Activated CD8-positive, alpha-beta memory T cell treated with anti-CD3 and anti-CD28 coated beads, Interleukin-2, amount 50 U/mL, for 48 hours (primary cell): Measurements from ENCODE around the gene WDR72.
"Not testable (repeated sequence)": the region's sequence is repeated elsewhere in the genome, so short reads cannot be mapped to it uniquely, and the experiment has no call there.

Experiments used
- DNase-seq: peaks from one replicate; pipeline ENCODE4 v3.0.0-alpha.2; 2020

Gene WDR72

DNA sequence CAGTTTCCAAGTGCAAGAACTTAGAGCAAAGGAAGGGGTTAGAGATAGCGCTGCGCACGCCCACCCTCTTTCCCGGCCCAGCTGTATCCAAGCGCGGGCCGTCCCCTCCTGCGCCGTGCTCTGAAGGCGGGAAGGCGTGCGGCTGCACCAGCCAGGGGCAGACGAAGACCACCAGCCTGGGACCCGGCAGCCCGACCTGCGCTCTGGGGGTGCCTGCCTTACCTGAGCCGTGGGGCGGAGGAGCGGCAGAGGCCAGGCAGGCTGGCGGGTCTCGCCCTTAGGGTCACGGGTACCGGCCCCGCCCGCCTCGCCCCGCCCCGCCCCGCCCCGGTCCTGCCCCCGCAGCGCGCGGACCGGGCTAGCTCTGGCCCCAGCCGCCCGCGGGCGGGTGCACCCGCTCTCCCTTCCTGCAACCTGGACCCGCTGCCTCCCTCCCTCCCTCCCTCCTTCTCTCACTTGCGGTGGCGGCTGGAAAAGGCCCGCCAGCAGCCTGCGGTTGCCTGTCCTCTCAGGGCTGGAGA lies at the start of gene WDR72:
Gene WDR72, minus strand, starts transcription at position 253 of the 521 bp plus-strand sequence. CDS start 26,514 bp downstream, outside the sequence.
- DNase-seq, result no peak

DNA sequence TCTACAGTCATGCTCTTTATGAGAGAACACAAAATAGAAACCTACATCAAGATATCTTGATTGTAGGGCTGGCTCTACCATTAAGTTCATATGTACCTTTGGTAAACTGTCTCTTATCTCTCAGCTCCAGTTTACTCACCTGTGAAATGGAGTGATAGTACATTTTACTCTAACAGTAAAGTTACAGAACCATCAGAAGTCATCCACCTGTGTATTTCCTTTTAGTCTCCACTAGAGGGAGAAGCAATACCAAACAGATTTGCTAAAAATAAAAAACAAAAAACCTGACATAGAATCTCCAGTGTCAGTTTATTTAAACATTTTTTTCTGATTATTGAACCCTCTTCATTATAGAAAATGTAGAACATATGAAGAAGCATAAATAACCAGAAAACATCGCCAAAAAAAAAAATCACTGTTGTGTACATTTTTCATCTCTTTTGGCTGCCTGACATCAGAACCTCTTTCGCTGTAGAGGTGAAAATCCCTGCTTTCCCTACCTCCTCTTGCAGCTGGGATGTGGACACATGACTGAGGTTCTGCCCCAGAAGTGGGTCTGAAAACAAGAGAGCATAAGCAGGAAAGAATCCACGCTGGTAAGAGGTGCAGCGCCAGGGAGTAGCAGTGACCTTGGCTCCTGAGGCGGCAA lies 48.7 kb upstream of the WDR72 start:
- DNase-seq, result no peak

DNA sequence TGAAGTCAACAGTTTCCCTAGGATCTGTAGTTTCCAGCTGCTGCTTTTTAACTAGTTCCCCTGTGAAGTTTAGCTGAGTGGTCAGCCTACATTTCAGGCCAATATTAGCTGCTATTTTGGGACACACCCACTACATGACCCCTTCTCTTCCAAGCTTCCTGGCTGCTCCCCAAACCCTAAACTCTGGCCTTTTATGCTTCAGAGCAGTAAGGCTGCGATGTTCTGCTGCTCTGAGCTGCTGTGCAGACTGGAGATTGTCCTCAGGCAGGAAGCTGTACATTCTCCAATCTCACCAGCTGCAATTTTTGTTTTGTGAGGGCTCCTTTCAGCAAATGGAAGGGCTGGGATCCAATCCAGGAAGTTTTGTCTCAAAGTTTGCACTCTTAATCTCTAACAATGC lies 48.0 kb upstream of the WDR72 start:
- no peak for DNase-seq

GRCh38 chr15:53802672-53803071 lies 43.2 kb upstream of the WDR72 start:
- DNase-seq, result no peak

DNA sequence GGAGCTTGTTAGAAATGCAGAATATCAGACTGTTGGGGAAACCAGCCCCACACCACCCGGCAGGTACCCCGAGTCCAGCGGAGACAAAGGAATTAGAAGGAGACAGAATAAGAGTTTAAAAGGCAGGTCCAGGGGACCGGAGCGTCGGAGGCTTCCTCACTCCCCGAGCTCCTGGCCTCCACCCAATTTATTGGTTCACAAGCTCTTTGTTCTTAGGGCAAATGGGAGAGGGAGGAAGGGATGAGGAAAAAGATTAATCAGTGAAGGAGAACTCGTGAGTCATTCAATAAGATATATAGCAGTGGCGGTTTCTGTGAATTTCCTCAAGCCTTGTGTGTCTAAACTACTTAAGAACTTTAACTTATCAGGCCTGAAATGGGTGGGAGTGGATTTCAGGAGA lies 32.1 kb upstream of the WDR72 start:
- no peak for DNase-seq

GRCh38 chr15:53789654-53790375 lies 30.4 kb upstream of the WDR72 start:
- DNase-seq, result no peak

- DNase-seq, result no peak
These were observed 26.9 kb upstream of the WDR72 start for GRCh38 chr15:53786401-53786800.

- DNase-seq, result not testable (repeated sequence)
These were observed 25.8 kb upstream of the WDR72 start for GRCh38 chr15:53785241-53785640.

- DNase-seq, result no peak
These were observed 3.5 kb upstream of the WDR72 start for GRCh38 chr15:53762916-53763315.

DNA sequence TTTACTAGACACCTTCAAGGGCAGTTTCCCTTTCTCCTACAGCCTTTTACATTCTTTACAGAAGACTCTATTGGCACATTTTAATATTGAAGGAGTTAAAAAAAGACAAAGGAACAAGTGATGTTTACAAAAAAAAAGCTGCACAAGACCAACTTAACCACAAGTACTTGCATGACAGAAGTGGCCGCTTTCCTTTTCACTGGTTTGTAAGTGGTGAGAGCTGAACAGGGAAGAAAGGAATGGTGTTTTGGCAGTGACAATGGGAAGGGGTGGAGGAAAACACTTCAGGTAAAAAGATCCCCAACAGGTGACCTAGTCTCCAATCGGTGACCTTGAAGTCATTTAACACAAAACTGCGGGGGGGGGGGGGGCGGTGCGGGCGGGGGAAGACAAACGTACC lies 1.1 kb downstream of the WDR72 start:
- DNase-seq, result no peak

- no peak for DNase-seq
These were observed 1.6 kb downstream of the WDR72 start for GRCh38 chr15:53757906-53758305.

DNA sequence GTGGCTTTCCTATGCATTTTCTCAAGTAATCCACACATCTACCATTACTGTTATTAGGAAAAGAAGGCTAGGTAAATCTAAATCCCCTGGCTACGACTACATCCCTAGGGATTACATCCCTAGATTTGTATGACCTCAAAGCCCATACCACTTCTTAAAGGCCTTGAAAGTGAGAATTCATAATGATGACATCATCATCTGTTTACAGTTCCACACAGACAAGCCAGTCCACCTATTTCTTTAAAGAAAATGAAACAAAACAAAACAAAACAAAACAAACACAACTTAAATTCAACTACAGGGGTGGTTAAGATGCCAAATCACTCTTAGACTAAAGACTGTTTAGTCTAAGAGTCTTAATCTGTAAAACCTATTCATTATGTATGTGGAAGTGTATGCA lies 5.7 kb downstream of the WDR72 start:
- no peak for DNase-seq

DNA sequence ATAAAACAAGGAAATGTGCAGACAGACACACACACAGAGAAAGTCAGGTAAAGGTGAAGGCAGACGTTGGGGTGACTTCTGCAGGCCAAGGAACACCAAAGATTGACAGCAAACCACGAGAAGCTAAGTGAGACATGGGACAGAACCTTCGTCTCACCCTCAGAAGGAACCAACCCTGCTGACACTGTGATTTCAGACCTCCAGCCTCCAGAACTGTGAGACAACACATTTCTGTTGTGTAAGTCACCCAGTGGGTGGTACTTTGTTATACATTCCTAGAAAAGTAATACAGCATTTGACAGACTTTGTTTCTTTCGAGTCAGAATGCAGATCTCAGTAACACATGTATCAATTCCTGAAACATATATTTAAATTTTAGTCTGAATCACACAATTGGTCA lies 7.1 kb downstream of the WDR72 start:
- no peak for DNase-seq

DNA sequence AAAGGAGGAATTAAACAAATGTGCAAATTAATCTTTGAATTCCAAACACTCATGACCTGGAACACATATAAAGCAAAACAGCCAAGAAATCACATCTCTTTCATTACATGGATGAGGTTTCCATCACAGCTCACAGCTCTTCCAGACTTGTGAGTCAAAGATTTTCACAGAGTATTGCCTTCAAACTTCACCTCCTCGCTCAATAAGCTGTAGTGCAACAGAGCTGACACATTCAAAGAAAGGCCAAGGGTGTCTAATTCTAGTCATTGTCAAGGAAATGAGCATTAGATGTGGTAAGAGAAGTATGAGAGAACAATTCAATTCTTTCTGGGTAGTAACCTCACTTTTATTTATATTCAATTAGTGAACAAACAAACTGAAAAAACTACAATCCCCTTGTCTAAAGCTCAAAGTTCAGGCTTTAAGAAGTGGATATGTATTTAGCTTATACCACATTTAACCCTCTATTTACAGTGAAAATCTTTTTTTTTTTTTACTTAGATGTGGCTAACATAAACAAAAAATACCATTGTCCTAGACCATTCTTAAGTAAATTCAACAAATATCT lies 11.9 kb downstream of the WDR72 start:
- no peak for DNase-seq

- no peak for DNase-seq
These were observed 13.4 kb downstream of the WDR72 start for GRCh38 chr15:53746101-53746500.

DNA sequence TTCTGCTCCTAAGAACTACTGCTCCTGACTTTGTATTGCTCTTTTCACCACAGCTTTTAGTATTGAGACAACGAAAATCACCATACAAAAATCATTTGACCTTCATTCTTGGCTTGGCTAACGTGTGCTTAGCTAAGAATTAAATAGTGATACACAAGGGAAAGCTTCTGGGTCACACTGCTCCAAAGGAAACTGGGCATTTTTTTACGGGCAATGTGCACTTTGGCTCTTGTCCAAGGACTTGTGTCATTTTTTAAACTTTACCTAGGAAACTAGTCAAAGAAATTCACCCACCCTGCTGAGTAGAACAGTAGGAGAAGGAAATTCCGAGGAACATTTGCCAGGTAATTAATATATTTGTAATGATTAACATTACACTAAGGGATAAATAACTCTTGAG lies 19.8 kb downstream of the WDR72 start:
- no peak for DNase-seq

GRCh38 chr15:53739187-53739586 lies 20.3 kb downstream of the WDR72 start:
- DNase-seq, result no peak

DNA sequence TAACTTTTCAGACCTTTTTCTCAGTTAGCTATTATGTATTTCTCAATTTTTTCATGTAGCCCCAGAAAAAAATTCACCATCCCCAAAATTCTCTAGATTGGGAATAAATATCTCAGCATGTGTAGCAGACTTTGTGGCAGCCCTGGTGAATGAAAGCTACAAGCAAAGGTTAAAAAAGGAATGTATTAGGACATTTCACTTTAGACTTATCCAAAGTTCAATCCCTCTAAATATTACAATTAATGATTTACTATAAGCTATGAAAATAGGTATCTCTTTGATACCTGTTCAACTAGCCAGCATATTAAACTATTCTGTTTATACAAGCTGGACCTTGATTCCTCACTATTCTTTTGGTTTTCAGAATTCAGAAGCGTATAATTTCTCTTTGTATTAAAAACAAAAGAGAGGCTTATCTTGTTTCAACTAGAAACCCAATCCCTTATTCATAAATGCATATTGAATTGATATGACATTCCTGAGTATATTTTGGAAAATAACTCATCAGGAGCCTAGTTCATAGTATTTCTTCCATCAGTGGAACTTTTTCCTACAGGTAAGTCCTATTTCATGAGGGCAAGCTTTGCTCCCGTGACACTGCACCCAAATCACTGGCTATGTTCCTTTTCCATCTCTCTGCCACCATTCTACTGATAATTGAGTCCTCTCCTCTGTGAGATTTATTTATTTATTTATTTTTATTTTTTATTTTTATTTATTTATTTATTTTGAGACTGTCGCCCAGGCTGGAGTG lies 38.0 kb downstream of the WDR72 start:
- no peak for DNase-seq

DNA sequence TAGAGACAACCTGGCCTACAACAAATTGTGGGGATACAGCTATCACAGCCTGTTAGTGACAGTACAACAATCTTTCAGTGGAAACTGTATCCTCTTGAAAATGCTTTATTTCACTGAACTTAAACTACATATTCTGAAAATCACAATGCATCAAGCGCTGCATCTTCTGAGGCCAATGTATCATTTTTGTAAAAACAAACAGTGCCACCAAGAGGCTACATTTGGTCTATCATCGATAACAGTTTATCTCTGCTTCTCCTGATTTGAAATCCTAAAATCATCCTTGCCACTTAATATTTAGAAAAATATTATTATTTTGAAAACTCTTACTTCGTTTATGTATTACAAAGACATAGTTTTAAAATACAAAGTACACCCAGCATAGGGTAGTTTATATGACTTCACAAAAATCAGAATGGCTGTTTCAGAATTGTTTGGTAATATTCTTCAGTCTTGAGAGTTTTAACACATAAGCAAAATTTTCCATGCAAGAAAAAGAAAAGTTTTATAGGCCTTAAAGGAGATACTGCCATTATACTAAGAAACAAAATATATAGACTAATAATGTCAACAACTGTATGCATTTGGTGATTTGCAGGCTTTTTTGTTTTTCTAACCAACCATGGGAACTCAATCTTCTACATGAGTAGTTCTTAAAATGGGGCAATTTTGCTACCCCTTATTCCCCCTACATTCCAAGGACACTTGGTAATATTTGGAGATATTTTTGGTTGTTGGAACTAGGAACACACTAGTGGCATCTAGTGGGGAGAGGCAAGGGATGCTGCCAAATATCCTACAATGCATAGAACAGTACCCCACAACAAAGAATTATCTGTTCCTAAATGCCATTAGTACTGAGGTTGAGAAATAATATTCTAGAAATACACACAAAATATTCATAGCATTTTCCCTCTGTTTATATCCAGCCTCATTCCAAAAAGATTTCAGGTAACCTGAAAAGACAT lies 42.3 kb downstream of the WDR72 start:
- DNase-seq, result no peak

DNA sequence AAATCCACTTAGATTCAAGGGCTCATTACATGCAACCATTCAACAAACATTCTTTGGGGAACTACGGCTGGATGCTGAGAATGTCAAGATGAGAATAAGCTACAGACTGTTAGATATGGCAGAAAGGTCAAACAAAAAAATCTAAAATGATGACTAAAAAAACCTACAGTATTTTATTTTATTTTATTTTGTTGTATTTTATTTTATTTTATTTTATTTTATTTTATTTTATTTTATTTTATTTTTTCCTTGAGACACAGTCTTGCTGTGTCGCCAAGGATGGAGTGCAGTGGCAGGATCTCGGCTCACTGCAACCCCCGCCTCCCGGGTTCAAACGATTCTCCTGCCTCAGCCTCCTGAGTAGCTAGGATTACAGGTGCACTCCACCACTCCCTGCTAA lies 46.2 kb downstream of the WDR72 start:
- DNase-seq, result no peak

GRCh38 chr15:53710906-53711305 lies 48.6 kb downstream of the WDR72 start:
- no peak for DNase-seq

DNA sequence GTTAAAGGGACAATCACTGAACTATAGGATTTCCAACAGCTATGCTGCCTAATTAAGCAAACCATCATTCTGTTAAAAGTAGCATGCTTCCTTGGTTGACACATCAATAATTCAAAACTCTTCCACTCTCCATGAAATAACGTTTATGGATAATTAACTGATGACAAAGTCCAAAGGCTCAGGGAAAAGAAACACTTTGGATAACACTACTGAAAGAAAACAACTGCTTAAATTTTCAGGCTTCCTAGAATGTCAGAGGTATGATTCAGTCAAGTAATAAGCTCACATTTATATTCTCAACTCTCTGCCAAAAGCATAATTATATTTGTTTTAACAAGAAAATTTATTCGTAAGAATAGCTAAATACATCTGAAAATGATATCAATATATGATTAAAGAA lies 49.6 kb downstream of the WDR72 start:
- DNase-seq, result no peak
